DMS53 treated with DMSO at 0.1 percent for 48 hours (cell line): ENCODE measurements around the gene TRIM52.

Experiments
- DNase-seq: peaks from one replicate; lab custom pipeline; 2025; ENCODE audit not compliant: unreplicated experiment; lab: John Stamatoyannopoulos, UW

Gene TRIM52

DNA sequence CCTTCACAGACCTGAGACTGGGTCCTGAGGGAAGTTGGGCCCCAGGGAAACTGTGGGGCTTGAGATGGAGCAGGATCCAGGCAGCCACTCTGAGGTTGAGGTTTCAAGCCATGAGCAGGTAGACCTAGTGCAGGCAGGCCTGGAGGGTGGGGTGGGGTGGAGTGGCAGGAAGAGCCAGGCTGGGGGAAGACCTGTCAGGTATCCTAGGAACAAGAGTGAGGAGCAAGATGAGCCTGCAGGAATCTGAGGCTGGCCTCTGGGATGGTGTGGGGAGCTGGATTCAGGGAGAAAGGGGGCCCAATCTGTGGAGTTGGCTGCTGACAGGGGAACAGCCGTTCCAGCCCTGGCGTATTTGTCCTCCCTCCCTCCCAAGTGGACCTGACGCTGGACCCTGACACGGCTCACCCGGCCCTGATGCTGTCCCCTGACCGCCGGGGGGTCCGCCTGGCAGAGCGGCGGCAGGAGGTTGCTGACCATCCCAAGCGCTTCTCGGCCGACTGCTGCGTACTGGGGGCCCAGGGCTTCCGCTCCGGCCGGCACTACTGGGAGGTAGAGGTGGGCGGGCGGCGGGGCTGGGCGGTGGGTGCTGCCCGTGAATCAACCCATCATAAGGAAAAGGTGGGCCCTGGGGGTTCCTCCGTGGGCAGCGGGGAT lies 27.0 kb downstream of the TRIM52 start:
- no peak for DNase-seq

DNA sequence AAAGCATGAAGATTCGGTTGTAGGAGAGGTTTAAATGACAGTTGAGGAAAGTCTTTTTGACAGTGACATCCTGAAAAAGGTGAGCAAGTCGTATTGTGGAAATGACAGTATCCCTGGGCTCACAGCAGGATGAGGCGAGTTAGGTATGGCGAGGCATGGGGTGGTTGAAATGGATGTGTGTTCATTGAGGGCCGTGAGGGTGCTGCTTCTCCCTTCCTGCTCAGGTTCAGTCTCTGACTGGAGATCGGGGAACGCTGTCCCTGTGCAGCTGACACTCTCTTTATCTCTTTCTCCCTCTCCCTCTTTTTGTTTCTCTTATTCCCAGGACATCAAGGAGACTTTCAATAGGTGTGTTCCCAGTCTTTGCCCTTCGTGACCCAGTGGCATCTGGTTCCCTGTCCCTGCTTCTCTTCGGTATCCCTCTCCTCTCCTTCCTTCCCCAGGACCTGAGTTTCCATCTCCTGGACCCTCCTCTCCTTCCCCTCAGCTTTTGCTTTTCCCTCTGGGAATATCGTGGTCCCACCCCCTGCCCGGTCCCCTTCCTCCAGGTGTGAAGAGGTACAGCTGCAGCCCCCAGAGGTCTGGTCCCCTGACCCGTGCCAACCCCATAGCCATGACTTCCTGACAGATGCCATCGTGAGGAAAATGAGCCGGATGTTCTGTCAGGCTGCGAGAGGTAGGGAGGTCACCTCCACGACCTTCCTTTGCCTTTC lies 27.7 kb downstream of the TRIM52 start:
- no peak for DNase-seq

- no peak for DNase-seq
Observed at GRCh38 chr5:181232593-181232992, 28.4 kb downstream of the TRIM52 start.

- DNase-seq = no peak
Observed at GRCh38 chr5:181231432-181231831, 29.5 kb downstream of the TRIM52 start.

DNA sequence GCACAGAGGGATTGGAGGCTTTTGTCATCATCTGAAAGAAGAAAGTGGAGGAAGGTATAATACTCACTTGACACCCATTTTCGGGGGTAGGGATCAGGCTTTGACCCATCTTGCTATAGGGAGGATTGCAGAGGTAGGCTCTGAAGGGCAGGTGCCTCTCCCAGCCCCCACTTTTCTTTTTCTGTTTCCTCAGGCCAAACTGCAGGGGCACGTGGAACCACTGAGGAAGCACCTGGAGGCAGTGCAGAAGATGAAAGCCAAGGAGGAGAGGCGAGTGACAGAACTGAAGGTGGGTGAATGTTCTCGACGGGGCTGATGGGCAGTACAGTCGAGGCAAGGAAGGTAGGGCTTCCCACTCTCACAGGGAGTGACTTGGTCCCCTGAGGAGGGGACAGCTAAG lies 30.4 kb downstream of the TRIM52 start:
- no peak for DNase-seq

- no peak for DNase-seq
Observed at GRCh38 chr5:181229996-181230395, 30.9 kb downstream of the TRIM52 start.

GRCh38 chr5:181224390-181225229 lies 36.3 kb downstream of the TRIM52 start:
- no peak for DNase-seq

DNA sequence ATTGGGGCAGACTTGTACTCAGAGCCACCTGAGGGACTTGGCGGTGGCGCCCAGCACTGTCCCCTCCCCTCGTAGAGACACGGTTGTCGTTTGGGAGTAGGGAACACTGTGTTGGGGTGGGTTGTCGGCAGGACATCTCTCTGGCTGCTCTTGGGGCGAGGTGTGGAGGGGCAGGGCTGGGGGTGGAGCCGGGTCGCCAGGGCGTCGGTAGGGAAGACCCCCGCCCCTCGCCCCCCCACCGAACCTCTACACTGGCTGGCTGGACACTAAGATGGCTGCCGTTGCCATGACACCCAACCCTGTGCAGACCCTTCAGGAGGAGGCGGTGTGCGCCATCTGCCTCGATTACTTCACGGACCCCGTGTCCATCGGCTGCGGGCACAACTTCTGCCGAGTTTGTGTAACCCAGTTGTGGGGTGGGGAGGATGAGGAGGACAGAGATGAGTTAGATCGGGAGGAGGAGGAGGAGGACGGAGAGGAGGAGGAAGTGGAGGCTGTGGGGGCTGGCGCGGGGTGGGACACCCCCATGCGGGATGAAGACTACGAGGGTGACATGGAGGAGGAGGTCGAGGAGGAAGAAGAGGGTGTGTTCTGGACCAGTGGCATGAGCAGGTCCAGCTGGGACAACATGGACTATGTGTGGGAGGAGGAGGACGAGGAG lies 37.1 kb downstream of the TRIM52 start:
- DNase-seq = no peak

- DNase-seq = no peak
Observed at GRCh38 chr5:181223058-181223728, 37.8 kb downstream of the TRIM52 start, which contains the start of gene TRIM41. TRIM41 (plus strand) TSS chr5:181223281; CDS start chr5:181224000, 719 bp downstream.

GRCh38 chr5:181222630-181223057 lies 38.3 kb downstream of the TRIM52 start:
- no peak for DNase-seq

DNA sequence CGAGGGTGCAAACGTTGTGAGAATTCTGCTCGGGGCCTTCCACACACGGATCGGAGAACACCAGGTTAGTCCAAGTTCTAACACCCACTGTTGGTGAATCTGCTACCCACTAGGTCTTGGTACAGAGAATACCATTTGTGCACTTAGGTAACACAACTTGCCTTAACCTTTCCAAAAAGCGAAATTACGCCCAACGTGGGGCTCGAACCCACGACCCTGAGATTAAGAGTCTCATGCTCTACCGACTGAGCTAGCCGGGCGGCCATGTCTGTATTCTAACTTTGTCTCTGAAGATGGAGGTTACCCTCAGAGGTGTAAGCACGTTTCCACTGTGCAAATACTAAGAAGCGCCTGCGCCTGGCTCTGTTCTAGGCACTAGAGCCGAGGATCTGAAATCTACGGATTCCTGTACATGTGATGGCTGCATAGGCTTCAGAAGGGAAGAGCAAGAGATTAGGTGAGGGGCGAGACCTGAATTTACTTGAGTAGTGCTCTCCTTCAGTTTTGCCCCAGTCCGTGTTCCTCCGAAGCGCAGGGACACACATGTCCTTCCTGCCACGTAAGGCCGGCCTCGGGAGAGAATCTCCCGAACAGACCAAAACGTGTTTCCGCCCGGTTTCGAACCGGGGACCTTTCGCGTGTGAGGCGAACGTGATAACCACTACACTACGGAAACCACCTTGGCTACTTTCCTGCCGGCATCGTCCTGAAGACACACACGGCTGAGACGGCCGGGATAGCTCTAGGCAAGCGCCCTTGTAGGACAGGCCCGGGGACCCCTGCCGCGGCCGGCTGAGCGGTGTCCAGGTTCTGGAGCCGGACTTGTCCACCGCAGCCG lies 38.9 kb downstream of the TRIM52 start:
- DNase-seq = no peak

GRCh38 chr5:181221105-181221791 lies 39.7 kb downstream of the TRIM52 start:
- no peak for DNase-seq

GRCh38 chr5:181220178-181220515 lies 40.8 kb downstream of the TRIM52 start:
- DNase-seq = no peak

- no peak for DNase-seq
Observed at GRCh38 chr5:181219262-181220177, 41.4 kb downstream of the TRIM52 start.

DNA sequence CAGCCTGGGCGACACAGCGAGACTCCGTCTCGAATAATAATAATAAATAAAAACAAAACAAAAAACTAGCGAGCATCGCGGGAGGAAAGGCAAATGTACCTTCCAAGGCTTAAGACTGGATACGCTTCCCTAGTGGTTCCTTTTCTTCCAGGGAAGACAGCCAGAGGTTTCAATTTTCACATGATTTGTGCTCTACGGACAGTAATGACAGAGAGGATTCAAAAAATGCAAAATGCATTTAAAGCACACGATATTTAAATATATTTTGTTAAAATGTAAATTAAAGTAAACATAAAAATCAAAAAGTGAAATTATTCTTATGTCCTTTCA lies 42.2 kb downstream of the TRIM52 start:
- no peak for DNase-seq

DNA sequence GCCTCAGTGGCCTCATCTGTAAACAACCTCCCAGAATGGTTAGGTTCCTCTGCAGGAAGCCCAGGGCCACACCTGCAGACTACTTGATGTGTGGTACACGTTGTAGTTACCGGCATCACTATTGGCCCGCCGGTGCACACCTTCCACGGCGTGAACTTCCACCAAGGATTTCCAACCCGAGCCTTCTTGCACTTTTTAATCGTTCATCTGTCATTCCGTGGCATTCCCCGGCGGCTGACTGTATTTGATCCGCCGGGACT lies 43.2 kb downstream of the TRIM52 start:
- no peak for DNase-seq

DNA sequence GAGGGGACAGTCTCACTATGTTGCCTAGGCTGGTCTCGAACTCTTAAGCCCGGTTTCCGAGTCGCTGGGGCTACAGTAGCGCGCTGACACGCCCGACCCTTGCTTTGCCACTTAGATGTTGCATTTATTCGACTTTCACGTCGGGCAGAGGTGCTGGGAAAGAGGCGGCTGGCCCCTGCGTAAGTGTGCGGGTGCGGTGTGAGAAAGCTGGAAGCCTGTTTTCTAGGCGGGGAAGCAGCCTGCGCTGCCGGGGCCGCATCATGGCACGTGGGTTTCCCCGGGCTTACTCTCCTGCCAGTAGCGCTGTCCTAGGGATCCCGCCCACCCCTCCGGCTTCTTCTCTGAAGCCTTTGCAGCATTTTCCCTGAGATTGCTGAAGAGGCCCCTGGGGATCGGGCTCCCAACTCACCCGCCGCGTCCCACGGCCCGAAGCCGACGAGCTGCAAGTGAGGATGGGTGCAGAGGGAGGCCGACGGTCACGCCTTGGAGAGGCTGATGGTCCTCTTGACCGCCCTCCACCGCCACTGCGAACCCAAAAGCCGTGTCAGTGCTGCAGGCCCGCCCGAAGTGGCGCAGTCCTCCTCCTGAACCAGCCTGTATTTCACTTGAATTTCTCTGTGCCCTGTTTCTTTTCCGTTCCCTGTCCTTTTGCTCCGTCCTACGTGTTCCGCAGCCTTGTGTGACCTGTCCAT lies 43.7 kb downstream of the TRIM52 start:
- DNase-seq = no peak
